Right atrium auricular region (tissue), 2 donors: ENCODE results near the gene YBX2. TPM values are rescaled to one million over a fixed set of nuclear protein-coding genes. Genes with fewer than 3 reads are reported as not detected.

Experiments
- DNase-seq: peaks from one replicate; pipeline ENCODE4 v3.0.0-alpha.2; 2019; ENCODE audit warnings: low spot score
- H3K27ac ChIP-seq, 2 donors: fragments of 200-600 bp; sonication (generic); 1 replicate in 1 of 2; 2 replicates in 1 of 2; pipeline ENCODE4 v1.5.1; 2016 to 2019
- H3K27me3 ChIP-seq, 2 donors: fragments of 200-600 bp; sonication (generic); one replicate each; pipeline versions ENCODE4 v1.5.1 to v1.6.0; 2017 to 2019
- H3K36me3 ChIP-seq: fragments of 200-600 bp; sonication (generic); one replicate; pipeline ENCODE4 v1.5.1; 2016
- H3K4me1 ChIP-seq, 2 donors: fragments of 200-600 bp; sonication (generic); one replicate each; pipeline versions ENCODE4 v1.5.1 to v1.6.0; 2017 to 2019
- H3K4me3 ChIP-seq, 2 donors: fragments of 200-600 bp; sonication (generic); 1 replicate in 1 of 2; 2 replicates in 1 of 2; pipeline ENCODE4 v1.5.1; 2017 to 2019; ENCODE audit warnings: mild to moderate bottlenecking in 1 of 2, moderate library complexity in 1 of 2
- H3K9me3 ChIP-seq, 2 donors: fragments of 200-600 bp; sonication (generic); one replicate each; pipeline ENCODE4 v1.5.1; 2019
- total RNA-seq, 2 donors: library from RNA; depleted of rRNA; stranded (reverse); fragments of >200 nt; gene quantifications; one replicate each; pipeline ENCODE4 v1.1.0, GENCODE V29; 2016
- TF ChIP-seq, protein P1 (sequence below), 2 donors: fragments of 200-600 bp; sonication (generic); IDR thresholded peaks; one replicate each; pipeline ENCODE4 v1.5.1; 2019; ENCODE audit warnings: antibody characterized with exemption in 2 of 2

YBX2 gene
- total RNA-seq, 2 donors from 2014 or later, result 2.9 to 3.0 TPM

- no peak for DNase-seq
- Histone ChIP-seq H3K27ac (peak overlapping the region; percentile 91 to 93), H3K4me1 (peaks cover 0 to 36% of the 10 kb centered on the region in 2 donors), H3K4me3 (peak overlapping the region in 1 of 2 donors; percentile 60), H3K36me3 (peaks cover 32% of the 10 kb centered on the region), H3K9me3 (no peaks in the 10 kb centered on the region), H3K27me3 (no peaks in the 10 kb centered on the region)
- TF ChIP-seq, protein P1, sequence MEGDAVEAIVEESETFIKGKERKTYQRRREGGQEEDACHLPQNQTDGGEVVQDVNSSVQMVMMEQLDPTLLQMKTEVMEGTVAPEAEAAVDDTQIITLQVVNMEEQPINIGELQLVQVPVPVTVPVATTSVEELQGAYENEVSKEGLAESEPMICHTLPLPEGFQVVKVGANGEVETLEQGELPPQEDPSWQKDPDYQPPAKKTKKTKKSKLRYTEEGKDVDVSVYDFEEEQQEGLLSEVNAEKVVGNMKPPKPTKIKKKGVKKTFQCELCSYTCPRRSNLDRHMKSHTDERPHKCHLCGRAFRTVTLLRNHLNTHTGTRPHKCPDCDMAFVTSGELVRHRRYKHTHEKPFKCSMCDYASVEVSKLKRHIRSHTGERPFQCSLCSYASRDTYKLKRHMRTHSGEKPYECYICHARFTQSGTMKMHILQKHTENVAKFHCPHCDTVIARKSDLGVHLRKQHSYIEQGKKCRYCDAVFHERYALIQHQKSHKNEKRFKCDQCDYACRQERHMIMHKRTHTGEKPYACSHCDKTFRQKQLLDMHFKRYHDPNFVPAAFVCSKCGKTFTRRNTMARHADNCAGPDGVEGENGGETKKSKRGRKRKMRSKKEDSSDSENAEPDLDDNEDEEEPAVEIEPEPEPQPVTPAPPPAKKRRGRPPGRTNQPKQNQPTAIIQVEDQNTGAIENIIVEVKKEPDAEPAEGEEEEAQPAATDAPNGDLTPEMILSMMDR (IDR thresholded peaks at IDR 0.05), result no peak
These were observed 10.8 kb downstream of the YBX2 start for GRCh38 chr17:7283471-7284216.

DNA sequence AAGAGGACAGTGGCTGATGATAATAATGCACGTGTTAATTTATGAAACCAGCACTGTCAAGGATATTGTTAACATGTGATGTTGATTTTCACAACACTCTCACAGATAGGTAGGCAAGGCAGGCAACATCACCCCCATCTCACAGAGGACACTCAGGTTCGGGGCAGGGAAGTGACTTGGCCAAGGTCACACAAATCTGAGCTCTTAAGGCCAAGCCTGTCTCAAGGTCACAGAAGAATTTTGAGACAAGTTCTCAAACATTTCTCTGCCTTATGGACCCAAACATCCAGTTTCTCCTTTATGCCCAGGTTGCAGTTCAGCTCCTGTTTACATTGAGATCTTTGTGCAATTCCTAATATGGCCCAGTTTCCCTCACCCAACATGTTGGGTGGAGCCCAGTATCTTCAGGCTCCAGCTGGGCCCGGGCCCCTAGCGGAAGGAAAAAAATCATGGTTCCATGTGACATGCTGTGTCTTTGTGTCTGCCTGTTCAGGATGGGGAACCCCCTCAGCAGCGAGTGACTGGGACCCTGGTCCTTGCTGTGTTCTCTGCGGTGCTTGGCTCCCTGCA is 11.6 kb downstream of the YBX2 start:
- no peaks in the 10 kb centered on the region for H3K27me3 ChIP-seq
- H3K4me3 ChIP-seq, result peak overlapping the region; percentile 60 to 72
- DNase-seq, result no peak
- TF ChIP-seq, protein P1 (IDR thresholded peaks at IDR 0.05), result no peak
- peak overlapping the region; percentile 91 to 93 for H3K27ac ChIP-seq
- H3K36me3 ChIP-seq, result peaks cover 32% of the 10 kb centered on the region
- H3K9me3 ChIP-seq, result no peaks in the 10 kb centered on the region
- H3K4me1 ChIP-seq, result peaks cover 0 to 36% of the 10 kb centered on the region in 2 donors

GRCh38 chr17:7281953-7282751 is 12.3 kb downstream of the YBX2 start:
- Histone ChIP-seq H3K27me3 (no peaks in the 10 kb centered on the region), H3K36me3 (peaks cover 32% of the 10 kb centered on the region), H3K9me3 (no peaks in the 10 kb centered on the region), H3K4me1 (peaks cover 0 to 36% of the 10 kb centered on the region in 2 donors), H3K4me3 (peak overlapping the region; percentile 60 to 72), H3K27ac (peak overlapping the region; percentile 91 to 93)
- DNase-seq, result no peak
- TF ChIP-seq, protein P1 (IDR thresholded peaks at IDR 0.05), result no peak

- TF ChIP-seq, protein P1 (IDR thresholded peaks at IDR 0.05), result no peak
- Histone ChIP-seq H3K4me3 (peak within 1 kb of the TSS; percentile 60 to 72), H3K9me3 (no peaks in the 10 kb centered on the region), H3K4me1 (peaks cover 0 to 36% of the 10 kb centered on the region in 2 donors), H3K27me3 (no peaks in the 10 kb centered on the region), H3K27ac (peak within 1 kb of the TSS; percentile 91 to 93), H3K36me3 (peaks cover 27% of the 10 kb centered on the region)
- peak; percentile 94 for DNase-seq
These were observed 13.1 kb downstream of the YBX2 start, which contains the start of gene SLC2A4 for GRCh38 chr17:7281074-7281952. Gene SLC2A4, plus strand, starts transcription at chr17:7281718. Its CDS starts 217 bp downstream, at chr17:7281935.

- peak; percentile 87 for DNase-seq
- Histone ChIP-seq H3K4me1 (peaks cover 0 to 36% of the 10 kb centered on the region in 2 donors), H3K27ac (peak overlapping the region; percentile 91 to 93), H3K27me3 (no peaks in the 10 kb centered on the region), H3K36me3 (peaks cover 20% of the 10 kb centered on the region), H3K9me3 (no peaks in the 10 kb centered on the region), H3K4me3 (peak overlapping the region; percentile 60 to 72)
- TF ChIP-seq, protein P1 (IDR thresholded peaks at IDR 0.05), result peak; percentile 89 to 98
These were observed 13.8 kb downstream of the YBX2 start for GRCh38 chr17:7280519-7281073.
